KOPT-K1 (cell line): ENCODE results near the gene CDK6.
"Not testable (repeated sequence)": the region's sequence is repeated elsewhere in the genome, so short reads cannot be mapped to it uniquely, and the experiment has no call there.

Experiments used
- H3K27ac ChIP-seq: fragments of 200-600 bp; sonication (generic); 2 replicates; pipeline ENCODE4 v1.5.1; 2016; ENCODE audit warnings: antibody characterized with exemption, mild to moderate bottlenecking, low read depth, low read length; ENCODE audit not compliant: poor library complexity, severe bottlenecking
- H3K36me3 ChIP-seq: fragments of 200-600 bp; sonication (generic); 2 replicates; pipeline ENCODE4 v1.5.1; 2017; ENCODE audit warnings: antibody characterized with exemption, mild to moderate bottlenecking, low read length, moderate library complexity; ENCODE audit not compliant: insufficient read depth
- H3K9me3 ChIP-seq: fragments of 200-600 bp; sonication (generic); 2 replicates; pipeline ENCODE4 v1.5.1; 2017; ENCODE audit warnings: antibody characterized with exemption, low read length, mild to moderate bottlenecking; ENCODE audit not compliant: insufficient read depth, poor library complexity, severe bottlenecking

CDK6 gene

GRCh38 chr7:92622030-92622429 is 214.3 kb downstream of the CDK6 start:
- H3K36me3 ChIP-seq, result peaks cover 83% of the 10 kb centered on the region
- peak overlapping the region; percentile 98 for H3K27ac ChIP-seq
- H3K9me3 ChIP-seq, result peaks cover 8% of the 10 kb centered on the region

DNA sequence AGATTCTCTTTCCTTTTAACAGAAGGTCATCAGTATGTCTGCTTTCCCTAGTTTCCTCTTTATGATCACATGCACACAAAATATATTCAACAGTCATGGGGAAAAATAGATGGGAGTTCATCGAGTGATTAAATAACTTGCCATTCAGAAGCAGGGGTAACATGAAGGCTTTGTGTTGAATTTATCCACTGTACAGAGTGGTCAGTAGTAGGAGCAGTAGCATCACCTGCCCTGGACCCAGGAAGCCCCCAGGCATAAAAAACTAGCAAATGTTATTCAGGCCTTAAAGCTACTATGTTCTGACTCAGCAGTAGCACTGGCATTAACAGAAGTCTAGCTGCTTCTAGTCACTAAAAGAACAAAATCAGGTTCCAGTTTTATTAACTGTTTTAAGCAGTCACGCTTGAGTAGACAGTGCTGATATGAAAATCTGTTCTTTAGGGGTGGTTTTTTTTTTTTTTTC is 214.8 kb downstream of the CDK6 start:
- Histone ChIP-seq H3K36me3 (peaks cover 86% of the 10 kb centered on the region), H3K9me3 (peaks cover 8% of the 10 kb centered on the region), H3K27ac (peak overlapping the region; percentile 98)

- Histone ChIP-seq H3K9me3 (peaks cover 8% of the 10 kb centered on the region), H3K27ac (peak overlapping the region; percentile 98), H3K36me3 (peaks cover 91% of the 10 kb centered on the region)
Measured at GRCh38 chr7:92621026-92621540, 215.3 kb downstream of the CDK6 start.

DNA sequence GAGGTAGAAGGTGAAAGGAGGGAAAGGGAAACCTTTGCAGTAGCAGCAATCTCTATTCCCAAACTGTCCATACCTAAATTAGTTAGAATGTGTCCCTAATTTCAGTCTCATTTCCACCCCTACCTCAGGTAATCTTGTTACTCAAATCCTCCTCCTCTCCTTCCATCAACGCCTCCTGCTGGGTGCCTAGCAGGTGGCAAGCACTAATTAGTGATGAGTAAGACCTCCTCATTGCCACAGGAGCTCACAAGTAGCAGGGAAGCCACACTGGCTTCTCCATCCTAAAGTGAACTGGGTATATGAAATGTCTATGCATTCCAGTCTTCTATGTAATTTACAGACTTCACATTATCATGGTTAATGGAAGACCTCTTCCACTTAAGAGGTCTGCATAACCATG is 220.5 kb downstream of the CDK6 start:
- no peaks in the 10 kb centered on the region for H3K9me3 ChIP-seq
- peak overlapping the region; percentile 62 for H3K27ac ChIP-seq
- H3K36me3 ChIP-seq, result peaks cover 99% of the 10 kb centered on the region

DNA sequence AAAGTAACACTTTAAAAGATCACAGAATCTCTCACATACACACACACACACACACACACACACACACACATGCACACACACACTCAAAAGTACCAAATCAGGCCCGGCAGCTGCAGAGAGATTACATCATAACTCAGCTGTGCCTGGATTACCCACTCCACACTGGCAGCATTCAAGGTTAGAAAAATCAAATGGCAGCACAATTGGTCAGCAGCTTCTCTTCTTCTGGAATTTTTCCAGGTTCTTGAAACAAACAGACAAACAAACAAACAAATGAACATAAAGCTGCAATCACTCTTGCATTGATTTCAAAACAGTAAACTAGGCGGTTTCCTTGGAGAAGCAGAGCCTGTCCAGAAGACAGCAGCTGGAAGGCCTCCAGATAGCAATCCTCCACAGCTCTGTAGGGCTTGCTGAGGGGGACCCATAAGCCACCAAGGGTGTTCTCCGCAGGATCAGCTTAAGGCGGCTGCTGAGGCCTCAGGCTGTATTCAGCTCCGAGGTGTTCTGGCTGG is 221.7 kb downstream of the CDK6 start:
- Histone ChIP-seq H3K36me3 (peaks cover 100% of the 10 kb centered on the region), H3K9me3 (no peaks in the 10 kb centered on the region), H3K27ac (peak overlapping the region; percentile 35)

DNA sequence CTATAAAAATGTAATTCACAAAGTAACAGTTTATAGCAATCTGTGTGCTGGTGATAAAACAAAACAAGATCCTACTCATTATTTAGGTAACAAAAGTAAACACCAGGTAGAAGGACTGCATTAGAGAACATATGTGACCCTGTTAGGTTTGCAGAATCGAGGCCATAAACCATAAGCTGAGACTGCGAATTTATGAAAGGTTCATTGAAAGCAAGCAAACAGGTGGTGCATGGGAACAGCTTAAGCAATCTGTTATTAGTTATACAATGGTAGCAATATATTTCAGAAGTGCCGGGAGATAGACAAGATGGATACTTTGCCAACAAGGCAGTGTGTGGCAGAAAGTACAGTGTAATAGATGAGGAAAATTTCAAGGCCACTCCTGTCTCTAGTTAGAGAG is 222.7 kb downstream of the CDK6 start:
- Histone ChIP-seq H3K36me3 (peaks cover 100% of the 10 kb centered on the region), H3K27ac (peak overlapping the region; percentile 35), H3K9me3 (no peaks in the 10 kb centered on the region)

DNA sequence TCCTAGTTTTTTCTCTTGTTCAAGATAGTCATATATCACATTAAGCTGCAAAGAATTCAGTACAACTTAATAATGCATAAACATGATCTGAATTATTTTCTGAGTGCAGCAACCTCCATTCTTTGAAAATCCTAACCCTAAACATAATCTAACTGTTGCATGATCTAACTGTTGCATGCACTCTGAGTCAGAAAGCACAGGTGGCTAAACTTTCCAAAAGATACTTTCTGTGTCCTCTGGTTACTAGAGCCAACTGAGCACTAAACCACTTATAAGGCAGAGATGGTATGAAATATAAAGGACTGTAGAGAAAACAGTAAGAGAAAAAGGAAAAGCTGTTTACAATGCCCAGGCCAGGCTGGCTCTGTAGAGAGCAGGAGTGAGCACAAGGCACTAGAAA is 223.2 kb downstream of the CDK6 start:
- Histone ChIP-seq H3K27ac (peak overlapping the region; percentile 35), H3K9me3 (no peaks in the 10 kb centered on the region), H3K36me3 (peaks cover 100% of the 10 kb centered on the region)

- H3K27ac ChIP-seq, result peak overlapping the region; percentile 35
- H3K36me3 ChIP-seq, result peaks cover 100% of the 10 kb centered on the region
- no peaks in the 10 kb centered on the region for H3K9me3 ChIP-seq
Measured at GRCh38 chr7:92612501-92612900, 223.9 kb downstream of the CDK6 start.

DNA sequence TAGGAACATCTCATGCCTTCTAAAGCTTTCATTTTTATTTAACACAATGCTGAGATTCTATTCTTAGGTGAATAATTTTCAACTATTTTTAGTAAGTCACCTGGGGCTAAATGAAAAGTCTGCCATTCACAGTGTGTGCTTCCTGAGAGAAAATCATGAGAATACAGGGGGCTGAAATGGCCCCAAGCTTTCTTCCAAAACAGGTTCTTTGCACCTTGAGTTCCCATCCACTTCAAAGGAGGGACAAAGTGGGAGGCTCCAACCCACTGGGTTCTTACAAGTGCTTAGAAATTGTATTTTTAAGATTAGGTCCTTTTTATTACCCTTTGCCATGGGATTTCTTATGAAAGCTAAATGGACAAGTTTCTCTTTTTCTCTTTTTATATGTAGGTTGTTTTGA is 224.6 kb downstream of the CDK6 start:
- no peaks in the 10 kb centered on the region for H3K9me3 ChIP-seq
- peaks cover 100% of the 10 kb centered on the region for H3K36me3 ChIP-seq
- peak overlapping the region; percentile 35 for H3K27ac ChIP-seq

GRCh38 chr7:92609921-92610518 is 226.4 kb downstream of the CDK6 start:
- H3K9me3 ChIP-seq, result no peaks in the 10 kb centered on the region

GRCh38 chr7:92608380-92609322 is 227.7 kb downstream of the CDK6 start:
- H3K27ac ChIP-seq, result no peak overlapping the region
- H3K36me3 ChIP-seq, result peaks cover 96% of the 10 kb centered on the region
- H3K9me3 ChIP-seq, result no peaks in the 10 kb centered on the region

More at GRCh38 chr7:92609921-92610518, 226.4 kb downstream of the CDK6 start:
- Histone ChIP-seq H3K27ac (peak overlapping the region; percentile 2), H3K36me3 (peaks cover 100% of the 10 kb centered on the region)

- peaks cover 80% of the 10 kb centered on the region for H3K36me3 ChIP-seq
- H3K9me3 ChIP-seq, result no peaks in the 10 kb centered on the region
- H3K27ac ChIP-seq, result no peak overlapping the region
Measured at GRCh38 chr7:92606985-92607384, 229.4 kb downstream of the CDK6 start.

- not testable (repeated sequence) for H3K27ac ChIP-seq, H3K9me3 ChIP-seq
- H3K36me3 ChIP-seq, result peaks cover 55% of the 10 kb centered on the region
Measured at GRCh38 chr7:92604517-92604916, 231.9 kb downstream of the CDK6 start.

DNA sequence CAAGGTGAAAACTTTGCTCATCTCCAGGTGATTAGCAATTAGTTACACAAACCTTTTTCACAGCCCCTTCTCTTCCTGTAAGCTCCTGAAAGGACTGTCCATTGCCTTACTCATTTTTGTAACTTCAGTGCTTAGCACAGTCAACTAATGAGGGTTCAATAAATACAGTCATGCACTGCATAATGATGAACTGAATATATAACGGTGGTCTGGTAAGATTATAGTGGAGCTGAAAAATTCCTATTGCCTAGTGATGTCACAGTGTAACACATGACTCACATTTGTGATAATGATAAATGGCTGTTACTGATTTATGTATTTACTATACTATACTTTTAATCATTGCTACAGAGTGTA is 233.3 kb downstream of the CDK6 start:
- H3K9me3 ChIP-seq, result no peaks in the 10 kb centered on the region
- H3K27ac ChIP-seq, result no peak overlapping the region

DNA sequence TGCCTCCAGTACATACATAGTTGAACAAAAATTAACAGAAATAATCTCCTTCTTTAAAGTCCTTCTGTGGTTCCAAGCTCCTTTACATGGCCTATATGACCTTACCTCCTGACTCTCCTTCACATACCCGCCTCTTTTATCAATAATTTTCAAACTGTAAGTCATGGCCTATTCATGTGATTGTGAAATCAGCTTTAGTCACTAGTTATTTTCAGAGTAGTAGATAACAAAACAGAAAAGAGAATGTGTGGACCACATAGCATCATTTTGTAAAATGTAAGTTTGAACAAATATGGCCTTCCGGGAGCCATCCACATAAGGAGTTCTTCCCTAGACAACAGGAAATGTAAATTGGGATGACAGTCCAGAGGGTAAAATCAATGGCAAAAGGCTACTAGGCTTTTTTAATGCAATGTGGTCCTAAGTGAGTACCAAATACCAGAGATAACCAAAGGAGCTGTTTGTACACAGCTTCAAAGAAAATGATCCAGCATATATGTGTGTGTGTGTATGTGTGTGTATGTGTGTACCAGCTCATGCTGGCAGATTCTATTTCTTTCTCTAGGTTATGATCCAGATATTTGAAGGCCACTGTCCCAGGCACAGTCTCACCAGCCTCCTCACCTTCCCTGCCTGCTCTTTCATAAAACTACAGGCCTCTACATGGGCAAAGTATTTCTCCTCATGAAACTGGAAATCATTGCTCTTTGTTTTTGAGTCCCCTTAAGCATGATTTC is 233.9 kb downstream of the CDK6 start:
- Histone ChIP-seq H3K9me3 (no peaks in the 10 kb centered on the region), H3K27ac (no peak overlapping the region)

More for the DNA sequence above, 233.3 kb downstream of the CDK6 start:
- H3K36me3 ChIP-seq, result peaks cover 40% of the 10 kb centered on the region

More for the DNA sequence above, 233.9 kb downstream of the CDK6 start:
- H3K36me3 ChIP-seq, result peaks cover 35% of the 10 kb centered on the region
